ENCODE measurements around the gene RMND5B.
"Not testable (repeated sequence)": the region's sequence is repeated elsewhere in the genome, so short reads cannot be mapped to it uniquely, and the experiment has no call there.

Gene RMND5B

GRCh38 chr5:178114325-178115135 is 16.3 kb upstream of the RMND5B start:
- peak; percentile 69 for DNase-seq

- peak; percentile 50 for DNase-seq
Observed at GRCh38 chr5:178115136-178115813, 15.5 kb upstream of the RMND5B start.

- DNase-seq, result no peak
Observed at GRCh38 chr5:178115814-178116142, 15.0 kb upstream of the RMND5B start.

- DNase-seq, result peak; percentile 92
Observed at GRCh38 chr5:178116143-178116885, 14.5 kb upstream of the RMND5B start.

GRCh38 chr5:178117923-178118701 is 12.7 kb upstream of the RMND5B start:
- no peak for DNase-seq

GRCh38 chr5:178119915-178120606 is 10.8 kb upstream of the RMND5B start:
- DNase-seq, result no peak

- peak; percentile 86 for DNase-seq
Observed at GRCh38 chr5:178120607-178121357, 10.0 kb upstream of the RMND5B start.

- DNase-seq, result no peak
Observed at GRCh38 chr5:178121391-178122276, 9.2 kb upstream of the RMND5B start.

- no peak for DNase-seq
Observed at GRCh38 chr5:178122346-178122745, 8.5 kb upstream of the RMND5B start.

GRCh38 chr5:178123094-178123965 is 7.5 kb upstream of the RMND5B start:
- DNase-seq, result no peak

GRCh38 chr5:178123966-178124925 is 6.6 kb upstream of the RMND5B start:
- DNase-seq, result no peak

- no peak for DNase-seq
Observed at GRCh38 chr5:178125253-178125906, 5.4 kb upstream of the RMND5B start.

GRCh38 chr5:178126556-178126955 is 4.3 kb upstream of the RMND5B start:
- no peak for DNase-seq

- not testable (repeated sequence) for DNase-seq
Observed at GRCh38 chr5:178127300-178128009, 3.4 kb upstream of the RMND5B start.

GRCh38 chr5:178129296-178129695 is 1.5 kb upstream of the RMND5B start:
- DNase-seq, result no peak

GRCh38 chr5:178130234-178130575 is 609 bp upstream of the RMND5B start:
- not testable (repeated sequence) for DNase-seq

- no peak for DNase-seq
Observed at GRCh38 chr5:178131446-178131996, 707 bp downstream of the RMND5B start.
